Smooth muscle cell (in vitro differentiated cells): ENCODE measurements around the gene MDFI. TPM values are rescaled to one million over a fixed set of nuclear protein-coding genes. Genes with fewer than 3 reads are reported as not detected.
A peak's percentile ranks its signal among the peaks of the same experiment; 100 is the strongest.

Experiments used
- DNase-seq: peaks from one replicate; lab custom pipeline; 2025; ENCODE audit not compliant: unreplicated experiment; lab: John Stamatoyannopoulos, UW
- H2AFZ ChIP-seq: fragments of 200-600 bp; sonication (generic); 2 replicates; pipeline ENCODE4 v1.6.0; 2016; ENCODE audit warnings: antibody characterized with exemption, low read depth, mild to moderate bottlenecking
- H3F3A ChIP-seq: fragments of 200-600 bp; sonication (generic); 2 replicates; pipeline ENCODE4 v1.6.0; 2017; ENCODE audit warnings: antibody characterized with exemption, low read depth
- H3K27ac ChIP-seq: fragments of 200-600 bp; sonication (generic); 2 replicates; pipeline ENCODE4 v1.5.1; 2016; ENCODE audit warnings: low read depth, mild to moderate bottlenecking
- H3K27me3 ChIP-seq: fragments of 200-600 bp; sonication (generic); 2 replicates; pipeline ENCODE4 v1.6.1; 2016; ENCODE audit warnings: low read depth, mild to moderate bottlenecking
- H3K36me3 ChIP-seq: fragments of 200-600 bp; sonication (generic); 2 replicates; pipeline ENCODE4 v1.5.1; 2016; ENCODE audit warnings: low read depth
- H3K4me1 ChIP-seq: fragments of 200-600 bp; sonication (generic); 2 replicates; pipeline ENCODE4 v1.5.1; 2016; ENCODE audit warnings: low read depth
- H3K4me2 ChIP-seq: fragments of 200-600 bp; sonication (generic); 2 replicates; pipeline ENCODE4 v1.6.0; 2016; ENCODE audit warnings: mild to moderate bottlenecking
- H3K4me3 ChIP-seq: fragments of 200-600 bp; sonication (generic); 2 replicates; pipeline ENCODE4 v1.5.1; 2016; ENCODE audit warnings: mild to moderate bottlenecking
- H3K79me2 ChIP-seq: fragments of 200-600 bp; sonication (generic); 2 replicates; pipeline ENCODE4 v1.6.0; 2016; ENCODE audit warnings: low read depth, mild to moderate bottlenecking
- H3K9ac ChIP-seq: fragments of 200-600 bp; sonication (generic); 2 replicates; pipeline ENCODE4 v1.6.0; 2016; ENCODE audit warnings: low read depth
- H3K9me3 ChIP-seq: fragments of 200-600 bp; sonication (generic); replicated peaks from 2 replicates; pipeline ENCODE4 v1.5.1; 2016; ENCODE audit warnings: low read depth
- H4K20me1 ChIP-seq: fragments of 200-600 bp; sonication (generic); 2 replicates; pipeline ENCODE4 v1.6.0; 2016; ENCODE audit warnings: low read depth
- WGBS: methylation state at CpG from one replicate; pipeline ENCODE4 v1.1.7; 2016; ENCODE audit warnings: low lambda C conversion rate; 5-methylcytosine and 5-hydroxymethylcytosine counted together
- polyA plus RNA-seq: library from polyadenylated mRNA; unstranded; fragments of >200 nt; fragmentation: Nextera tagmentation; extraction: Ambion mirVana; gene quantifications from 2 replicates; pipeline ENCODE4 v1.2.1, GENCODE V29; 2016
- total RNA-seq: library from RNA; depleted of rRNA; stranded (reverse); fragments of >200 nt; gene quantifications from 2 replicates; pipeline ENCODE4 v1.2.3, GENCODE V29; 2014
- TF ChIP-seq, protein P1 (sequence below): fragments of 200-600 bp; sonication (generic); IDR thresholded peaks from 2 replicates; pipeline ENCODE4 v1.5.1; 2017; ENCODE audit warnings: borderline replicate concordance, mild to moderate bottlenecking, antibody characterized with exemption; ENCODE audit not compliant: insufficient read depth, poor library complexity, severe bottlenecking

The MDFI gene
- total and polyA plus RNA-seq, 2 experiments from 2014 or later, result 102 to 168 TPM

DNA sequence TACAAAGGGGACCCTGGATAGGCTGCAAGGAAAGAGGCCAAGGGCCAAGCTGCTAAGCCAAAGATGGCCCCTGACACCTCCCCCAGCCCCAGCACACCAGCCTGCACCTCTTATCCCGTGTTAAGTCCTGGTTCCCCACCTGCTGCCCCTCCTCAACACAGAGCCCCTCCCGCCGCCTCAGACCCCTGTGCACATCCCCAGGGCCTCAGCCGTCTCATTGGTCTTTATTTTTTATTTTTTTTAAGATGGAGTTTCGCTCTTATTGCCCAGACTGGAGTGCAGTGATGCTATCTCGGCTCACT, 37.1 kb upstream of the MDFI start:
- no peak overlapping the region for H3K9ac ChIP-seq
- no peak overlapping the region for H3K4me3 ChIP-seq
- no peaks in the 10 kb centered on the region for H3K36me3 ChIP-seq
- no peaks in the 10 kb centered on the region for H4K20me1 ChIP-seq
- H3K79me2 ChIP-seq, result no peaks in the 10 kb centered on the region
- DNase-seq, result no peak
- 97% methylated on average over 6 of the region's 6 CpGs for WGBS
- no peaks in the 10 kb centered on the region for H3K27me3 ChIP-seq
- H3K9me3 ChIP-seq, result no peaks in the 10 kb centered on the region
- no peak overlapping the region for H3K27ac ChIP-seq
- H3K4me2 ChIP-seq, result no peak overlapping the region
- no peak overlapping the region for H2AFZ ChIP-seq
- no peaks in the 10 kb centered on the region for H3F3A ChIP-seq
- H3K4me1 ChIP-seq, result peaks cover 7% of the 10 kb centered on the region
- TF ChIP-seq, protein P1, sequence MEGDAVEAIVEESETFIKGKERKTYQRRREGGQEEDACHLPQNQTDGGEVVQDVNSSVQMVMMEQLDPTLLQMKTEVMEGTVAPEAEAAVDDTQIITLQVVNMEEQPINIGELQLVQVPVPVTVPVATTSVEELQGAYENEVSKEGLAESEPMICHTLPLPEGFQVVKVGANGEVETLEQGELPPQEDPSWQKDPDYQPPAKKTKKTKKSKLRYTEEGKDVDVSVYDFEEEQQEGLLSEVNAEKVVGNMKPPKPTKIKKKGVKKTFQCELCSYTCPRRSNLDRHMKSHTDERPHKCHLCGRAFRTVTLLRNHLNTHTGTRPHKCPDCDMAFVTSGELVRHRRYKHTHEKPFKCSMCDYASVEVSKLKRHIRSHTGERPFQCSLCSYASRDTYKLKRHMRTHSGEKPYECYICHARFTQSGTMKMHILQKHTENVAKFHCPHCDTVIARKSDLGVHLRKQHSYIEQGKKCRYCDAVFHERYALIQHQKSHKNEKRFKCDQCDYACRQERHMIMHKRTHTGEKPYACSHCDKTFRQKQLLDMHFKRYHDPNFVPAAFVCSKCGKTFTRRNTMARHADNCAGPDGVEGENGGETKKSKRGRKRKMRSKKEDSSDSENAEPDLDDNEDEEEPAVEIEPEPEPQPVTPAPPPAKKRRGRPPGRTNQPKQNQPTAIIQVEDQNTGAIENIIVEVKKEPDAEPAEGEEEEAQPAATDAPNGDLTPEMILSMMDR, result no peak

DNA sequence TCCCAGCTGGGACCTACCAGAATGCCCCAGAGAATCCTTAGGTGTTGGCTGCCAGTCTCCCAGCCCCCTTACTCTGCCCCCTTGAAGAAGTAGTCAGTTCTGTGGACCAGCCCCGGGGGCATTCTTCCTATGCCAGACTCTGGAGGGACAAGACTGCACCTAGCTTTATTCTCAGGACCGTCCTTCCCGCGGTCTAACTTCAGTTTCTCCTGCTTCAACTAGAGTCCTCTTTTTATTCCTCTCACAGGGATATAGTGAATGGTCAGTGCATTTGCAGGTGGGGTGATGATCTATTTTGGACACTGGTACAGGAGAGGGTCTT, 35.9 kb upstream of the MDFI start:
- Histone ChIP-seq H3K36me3 (no peaks in the 10 kb centered on the region), H3K9me3 (no peaks in the 10 kb centered on the region), H3K4me1 (peaks cover 7% of the 10 kb centered on the region), H3K4me2 (peak overlapping the region; percentile 79), H2AFZ (no peak overlapping the region), H3K4me3 (no peak overlapping the region), H4K20me1 (no peaks in the 10 kb centered on the region), H3K27me3 (no peaks in the 10 kb centered on the region), H3K27ac (no peak overlapping the region), H3F3A (no peaks in the 10 kb centered on the region), H3K9ac (no peak overlapping the region), H3K79me2 (no peaks in the 10 kb centered on the region)
- TF ChIP-seq, protein P1, result no peak
- 85% methylated on average over 4 of the region's 4 CpGs for WGBS
- no peak for DNase-seq

DNA sequence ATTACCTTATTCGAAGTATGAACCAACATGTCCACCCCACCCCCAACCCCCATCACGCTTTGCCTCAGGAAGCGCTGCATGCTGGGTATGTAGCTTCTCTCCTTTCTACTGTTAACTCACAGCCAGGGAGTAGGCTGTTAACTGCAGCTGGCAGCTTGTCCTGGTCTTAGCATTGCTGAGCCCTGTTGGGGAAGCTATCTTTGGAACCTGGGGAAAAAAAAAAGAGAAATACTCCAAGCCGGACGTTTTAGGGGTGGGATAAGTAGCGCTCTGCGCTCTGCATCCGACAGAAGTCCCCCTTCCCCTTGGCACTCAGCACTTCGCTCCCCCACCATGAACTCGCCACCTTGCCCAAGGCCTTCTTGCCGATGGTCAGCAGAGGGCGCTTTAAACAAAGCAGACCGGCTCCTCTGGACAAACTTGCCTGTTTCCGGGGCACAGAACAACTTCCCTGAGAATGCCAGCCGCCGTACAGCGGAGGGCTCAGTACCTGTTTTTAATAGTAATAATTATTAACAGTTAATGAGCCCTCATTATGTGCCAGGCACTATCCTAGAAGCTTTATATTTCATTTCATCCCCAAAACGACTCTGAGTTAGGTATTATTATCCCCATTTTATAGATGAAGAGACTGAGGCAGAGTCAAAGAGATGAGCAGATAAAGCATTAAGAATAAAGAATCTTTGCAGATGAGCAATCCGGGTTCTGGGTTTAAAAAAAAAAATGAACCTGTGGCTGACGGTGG, 35.2 kb upstream of the MDFI start:
- TF ChIP-seq, protein P1, result peak; percentile 93
- Histone ChIP-seq H3K27me3 (no peaks in the 10 kb centered on the region), H3K27ac (no peak overlapping the region), H3K4me2 (peak overlapping the region; percentile 79), H3K4me3 (peak overlapping the region; percentile 23), H4K20me1 (no peaks in the 10 kb centered on the region), H3K9ac (no peak overlapping the region), H3K79me2 (no peaks in the 10 kb centered on the region), H2AFZ (no peak overlapping the region), H3K36me3 (no peaks in the 10 kb centered on the region), H3K9me3 (no peaks in the 10 kb centered on the region), H3F3A (no peaks in the 10 kb centered on the region), H3K4me1 (peaks cover 7% of the 10 kb centered on the region)
- WGBS, result 11% methylated on average over 20 of the region's 20 CpGs
- peak; percentile 38 for DNase-seq

DNA sequence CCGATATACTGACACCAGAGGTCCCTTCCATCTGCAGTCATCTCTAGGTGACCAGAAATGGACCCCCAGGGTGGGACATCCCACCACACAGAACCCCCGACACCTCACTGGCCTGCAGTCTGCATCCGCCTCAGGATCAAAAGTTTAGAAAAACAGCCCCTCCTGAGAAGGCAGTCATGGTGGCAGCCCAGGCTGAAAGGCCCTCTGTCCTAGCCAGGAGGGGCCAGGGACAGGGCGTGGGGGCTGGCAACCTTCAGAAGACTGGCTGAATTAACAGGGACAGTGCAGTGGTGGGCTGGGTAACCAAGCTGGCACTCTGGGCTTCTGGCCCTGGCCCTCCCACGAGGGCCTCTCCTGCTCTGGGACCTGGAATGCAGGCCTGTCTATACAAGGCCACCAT, 34.3 kb upstream of the MDFI start:
- no peak overlapping the region for H3K27ac ChIP-seq
- no peaks in the 10 kb centered on the region for H3K36me3 ChIP-seq
- H3F3A ChIP-seq, result no peaks in the 10 kb centered on the region
- no peaks in the 10 kb centered on the region for H3K9me3 ChIP-seq
- WGBS, result 84% methylated on average over 5 of the region's 5 CpGs
- DNase-seq, result no peak
- H4K20me1 ChIP-seq, result no peaks in the 10 kb centered on the region
- H3K27me3 ChIP-seq, result no peaks in the 10 kb centered on the region
- H3K79me2 ChIP-seq, result no peaks in the 10 kb centered on the region
- no peak overlapping the region for H3K4me2 ChIP-seq
- H3K9ac ChIP-seq, result no peak overlapping the region
- no peak overlapping the region for H2AFZ ChIP-seq
- TF ChIP-seq, protein P1, result no peak
- peaks cover 7% of the 10 kb centered on the region for H3K4me1 ChIP-seq
- H3K4me3 ChIP-seq, result no peak overlapping the region
